ENCODE data around the gene ATE1.
A peak's percentile ranks its signal among the peaks of the same experiment; 100 is the strongest.
"Not testable (repeated sequence)": the region's sequence is repeated elsewhere in the genome, so short reads cannot be mapped to it uniquely, and the experiment has no call there.

ATE1 gene

DNA sequence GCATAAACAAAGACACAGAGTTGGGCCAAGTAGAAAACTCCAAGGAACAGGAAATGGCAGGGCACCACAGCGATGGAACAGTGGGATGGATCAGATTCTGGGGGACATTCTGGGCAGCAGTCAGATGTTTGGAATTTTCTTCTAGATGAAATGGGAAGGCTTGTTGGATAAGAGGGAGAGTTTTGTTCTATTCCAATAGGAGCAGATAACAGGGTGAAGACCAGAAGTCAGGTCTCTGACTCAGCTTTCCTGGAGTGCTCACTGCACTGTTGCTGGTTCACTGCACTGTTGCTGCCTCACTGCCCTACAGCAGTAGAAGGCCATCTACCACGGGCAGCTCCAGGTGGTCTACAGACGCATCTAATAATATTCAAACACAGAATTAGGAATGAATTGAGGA, 135.6 kb downstream of the ATE1 start:
- peak; percentile 36 for DNase-seq (ENCODE audit: low read depth, low spot score)

DNA sequence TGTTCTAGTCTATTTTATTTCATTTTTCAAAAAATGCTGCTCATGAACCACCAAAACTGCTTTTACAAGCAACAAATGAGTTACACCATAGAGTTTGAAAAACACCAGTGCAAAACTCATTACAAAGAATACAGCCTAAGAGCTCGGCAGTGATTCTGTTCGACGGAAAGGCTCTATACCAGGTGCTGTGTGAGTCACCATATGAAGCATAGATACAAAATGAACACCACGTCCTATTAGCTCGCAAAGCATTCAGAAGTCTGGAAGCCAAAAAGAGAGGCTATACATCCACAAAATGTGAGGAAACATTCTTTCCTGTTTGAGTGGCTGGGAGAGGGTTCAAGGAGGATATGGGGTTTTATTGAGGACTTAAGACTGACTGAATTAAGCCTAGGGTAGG, 136.1 kb downstream of the ATE1 start:
- DNase-seq (ENCODE audit: low read depth, low spot score) = no peak

DNA sequence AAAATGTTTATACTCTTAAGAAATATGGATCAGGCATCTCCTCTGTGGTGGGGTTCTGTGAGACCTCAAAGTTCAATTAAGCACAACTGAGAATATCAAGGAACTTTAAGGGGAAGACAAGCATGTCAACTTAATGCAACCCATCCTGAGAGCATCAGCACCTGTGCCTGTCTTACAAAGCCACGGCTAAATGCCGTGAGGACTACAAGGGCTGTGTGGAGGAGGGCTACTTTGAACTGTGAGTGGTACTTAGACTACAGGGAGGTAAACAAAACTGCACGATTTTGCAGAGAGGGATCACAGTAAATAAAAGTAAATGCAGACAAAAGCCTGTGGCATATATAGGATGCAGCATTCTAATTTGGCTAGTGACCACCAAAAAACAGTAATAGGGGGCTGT, 139.1 kb downstream of the ATE1 start:
- no peak for DNase-seq (ENCODE audit: low read depth, low spot score)

DNA sequence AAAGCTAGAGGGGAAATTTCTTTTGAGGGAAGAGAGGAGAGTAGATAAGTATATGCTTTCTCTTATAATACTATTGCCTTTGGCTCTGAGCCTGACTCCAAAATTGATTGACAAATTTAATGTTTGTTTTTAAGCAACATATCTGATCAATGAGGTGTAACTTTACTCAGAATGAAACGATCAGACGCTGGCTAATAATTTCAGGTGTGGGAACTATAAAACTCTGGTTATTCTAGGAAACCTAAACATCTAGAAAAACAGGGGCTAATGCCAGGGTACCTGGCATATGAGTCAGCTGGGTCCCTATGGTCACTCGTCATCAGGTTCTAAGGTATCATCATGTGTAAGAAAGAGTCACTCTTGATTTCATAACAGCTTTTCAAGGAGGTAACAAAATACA, 139.7 kb downstream of the ATE1 start:
- DNase-seq (ENCODE audit: low read depth, low spot score) = no peak

DNA sequence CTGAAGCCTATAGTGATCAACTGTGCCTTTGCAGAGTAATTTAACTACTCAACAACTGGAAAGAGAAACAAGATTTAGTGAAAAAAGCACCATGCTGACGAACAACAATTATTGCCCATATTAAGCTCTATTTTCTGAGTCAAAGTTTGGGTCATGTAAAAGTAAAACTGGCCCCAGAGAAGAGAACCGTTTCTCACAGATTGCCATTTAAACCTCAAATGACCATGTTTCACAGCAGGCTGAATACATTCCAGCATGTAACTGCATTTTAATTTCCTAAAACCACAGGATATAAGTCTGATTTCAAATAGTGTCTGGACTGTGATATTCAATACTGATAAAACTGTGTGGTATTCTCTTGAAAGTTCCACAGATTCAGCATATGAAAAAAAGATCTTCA, 140.7 kb downstream of the ATE1 start:
- no peak for DNase-seq (ENCODE audit: low read depth, low spot score)

DNA sequence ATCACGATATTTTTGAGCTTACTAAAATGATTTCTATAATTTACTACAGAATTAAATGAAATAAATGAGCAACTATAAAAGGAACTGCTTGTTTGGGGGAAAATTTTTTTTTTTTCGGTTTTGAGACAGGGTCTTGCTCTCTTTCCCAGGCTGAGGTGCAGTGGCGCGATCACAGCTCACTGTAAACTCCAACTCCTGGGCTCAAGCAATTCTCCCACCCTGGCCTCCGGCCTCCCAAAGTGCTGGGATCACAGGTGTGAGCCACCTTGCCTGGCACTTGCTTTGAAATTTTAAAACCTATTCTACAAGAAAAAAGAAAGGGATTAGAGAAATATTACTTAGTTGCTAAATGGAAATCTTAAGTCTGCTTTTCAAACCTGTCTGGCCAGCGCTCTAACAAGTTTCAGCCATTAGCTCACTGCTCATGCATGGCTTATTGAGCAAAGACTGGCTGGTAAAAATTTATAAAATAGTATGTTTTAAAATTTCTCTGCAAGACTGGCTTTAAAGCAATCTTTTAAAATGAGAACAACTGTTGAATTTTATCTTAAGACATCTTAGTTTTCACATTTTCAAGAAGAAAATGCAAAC, 144.0 kb downstream of the ATE1 start:
- DNase-seq (ENCODE audit: low read depth, low spot score) = no peak

DNA sequence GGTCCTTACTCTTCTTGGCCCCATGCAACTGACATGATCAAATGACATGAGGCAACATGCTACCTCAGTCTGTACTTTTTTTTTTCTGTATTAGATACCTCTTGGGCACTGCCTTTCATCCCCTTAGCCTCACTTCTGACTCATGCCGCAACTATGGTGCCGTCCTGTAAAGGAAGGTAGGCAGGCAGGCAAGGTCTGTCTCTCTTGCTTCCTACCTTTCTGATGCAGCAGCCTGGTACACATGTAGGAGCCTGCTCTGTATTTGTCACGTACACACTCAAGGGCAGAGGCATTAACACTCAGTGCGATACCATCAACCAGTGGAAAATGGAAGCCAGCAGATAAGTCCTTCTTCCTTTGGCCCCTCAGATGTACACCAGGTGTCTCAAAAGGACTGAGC, 146.7 kb downstream of the ATE1 start:
- DNase-seq (ENCODE audit: low read depth, low spot score) = no peak

DNA sequence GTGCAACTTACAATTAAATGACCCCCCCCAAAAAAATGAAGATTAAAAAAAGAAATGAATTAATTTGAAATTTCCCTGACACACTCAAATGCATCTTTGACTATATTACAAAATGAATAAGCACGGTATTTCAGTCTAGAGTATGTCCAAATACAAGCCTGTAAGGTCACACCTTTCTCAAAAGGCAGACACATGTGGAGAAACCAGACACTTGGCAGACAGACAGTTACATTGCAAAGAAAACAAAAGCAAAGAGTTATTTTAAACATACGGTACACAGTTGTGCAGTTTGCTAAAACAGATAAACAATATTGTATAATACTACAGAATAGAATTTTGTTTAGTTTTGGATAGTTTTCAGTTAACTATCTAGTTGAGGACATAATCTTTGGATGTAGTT, 153.0 kb downstream of the ATE1 start:
- no peak for DNase-seq (ENCODE audit: low read depth, low spot score)

DNA sequence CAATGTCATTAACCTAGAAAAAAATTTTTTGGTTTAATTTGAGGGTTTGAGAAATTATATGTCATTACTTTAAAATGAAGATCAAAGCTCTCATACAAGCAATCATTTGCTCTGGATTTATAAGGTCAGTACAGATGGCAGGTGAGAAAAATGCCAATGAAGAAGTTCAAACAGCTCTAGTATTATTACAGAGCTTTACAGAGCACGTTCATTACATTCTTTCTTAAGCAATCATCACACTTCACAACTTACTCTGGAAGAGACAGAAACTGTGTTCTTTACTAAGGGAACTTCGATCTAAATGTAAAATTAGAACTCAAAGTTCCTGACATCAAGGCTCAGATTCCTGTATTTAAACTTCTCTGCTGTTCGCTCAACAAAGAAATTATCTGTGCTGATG, 153.4 kb downstream of the ATE1 start:
- DNase-seq (ENCODE audit: low read depth, low spot score) = no peak

DNA sequence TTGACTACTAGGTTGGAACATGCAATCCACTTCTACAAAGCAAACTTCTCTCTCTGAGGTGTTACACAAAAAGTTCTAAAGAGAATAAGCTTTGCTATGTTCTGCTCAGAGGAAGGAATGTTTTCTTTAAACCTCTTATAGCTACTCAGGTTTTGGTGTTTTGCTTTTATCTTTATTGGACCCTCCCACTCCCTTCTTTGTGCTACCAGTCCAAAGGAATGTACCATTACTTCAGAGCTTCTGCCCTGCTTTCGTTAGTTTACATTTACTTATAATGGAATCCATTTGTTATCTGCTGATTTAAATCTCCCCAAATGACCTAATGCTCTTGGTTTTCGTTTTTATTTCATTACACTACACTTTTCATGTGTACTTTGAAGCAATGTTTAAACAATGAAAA, 154.9 kb downstream of the ATE1 start:
- no peak for DNase-seq (ENCODE audit: low read depth, low spot score)

DNA sequence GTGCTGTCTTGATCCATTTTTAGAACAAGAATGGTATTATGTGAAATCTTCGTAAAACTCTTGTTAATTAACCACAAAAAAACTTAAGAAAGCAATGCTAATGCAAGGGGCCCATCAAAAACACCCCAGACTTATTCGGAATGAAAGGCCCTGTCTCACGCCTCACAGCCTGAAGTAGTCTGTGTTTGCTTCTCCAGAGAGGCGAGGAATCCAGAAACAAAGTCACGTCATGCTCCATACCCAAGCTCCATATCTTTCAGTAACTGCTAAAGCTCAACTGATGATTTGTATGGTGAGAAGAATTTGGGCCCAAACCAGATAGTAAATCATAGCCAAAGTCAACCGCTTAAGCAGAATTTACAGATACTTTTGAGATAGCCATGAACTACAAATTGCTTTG, 155.4 kb downstream of the ATE1 start:
- DNase-seq (ENCODE audit: low read depth, low spot score) = peak; percentile 18

DNA sequence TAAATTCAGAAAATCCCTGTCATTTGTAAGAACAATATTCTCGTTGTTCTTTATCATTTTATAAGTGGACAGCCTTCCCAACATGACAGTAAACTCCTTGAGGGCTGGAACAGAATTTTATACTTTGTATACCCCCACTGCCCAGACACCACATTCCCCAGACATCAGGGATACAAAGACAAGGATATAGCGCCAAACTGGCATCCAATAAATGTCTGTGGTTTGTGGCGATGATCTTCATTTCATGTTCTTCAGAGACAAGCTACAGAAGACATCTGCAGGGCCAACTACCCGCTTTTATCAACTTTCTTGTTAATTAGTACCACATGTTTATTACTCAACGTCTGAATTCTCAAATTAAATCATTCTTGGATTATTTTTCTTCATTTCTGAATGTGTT, 155.9 kb downstream of the ATE1 start:
- no peak for DNase-seq (ENCODE audit: low read depth, low spot score)

DNA sequence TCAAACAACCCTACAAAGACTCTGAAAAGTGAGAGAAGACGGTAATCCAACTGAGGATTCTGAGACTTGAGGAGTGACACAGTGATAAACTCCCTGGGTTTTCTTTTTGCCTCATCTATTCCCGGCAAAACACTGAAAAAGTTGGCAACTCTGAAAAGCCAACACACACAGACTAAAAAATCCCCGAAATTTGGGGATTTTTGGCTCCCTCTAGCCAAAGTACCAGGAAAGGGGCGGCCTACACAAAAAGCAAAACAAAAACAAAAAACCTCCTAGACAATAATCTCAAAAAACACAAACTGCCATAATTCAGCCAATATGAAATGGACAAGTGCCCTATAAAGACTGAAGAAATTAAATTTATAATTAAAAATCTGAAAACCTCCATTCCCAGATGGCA, 161.4 kb downstream of the ATE1 start:
- DNase-seq (ENCODE audit: low read depth, low spot score) = no peak

DNA sequence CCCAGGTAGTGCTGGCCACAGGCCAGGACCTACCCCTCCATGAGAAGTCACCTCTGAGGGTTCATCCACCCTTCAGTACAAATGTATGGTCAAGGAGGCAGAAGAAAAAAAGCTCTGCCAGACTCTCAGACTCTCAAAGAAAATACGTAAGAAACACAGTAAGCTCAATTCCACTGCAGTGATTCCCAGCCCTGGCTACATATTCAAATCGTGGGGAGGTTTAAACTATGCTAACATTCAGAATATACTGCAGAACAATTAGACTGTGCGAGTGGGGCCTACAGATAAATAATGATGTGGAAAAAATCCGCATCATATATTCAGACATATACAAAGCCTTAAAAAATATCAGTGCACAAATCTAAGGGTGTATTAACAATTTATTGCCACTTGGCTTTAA, 162.6 kb downstream of the ATE1 start:
- no peak for DNase-seq (ENCODE audit: low read depth, low spot score)

DNA sequence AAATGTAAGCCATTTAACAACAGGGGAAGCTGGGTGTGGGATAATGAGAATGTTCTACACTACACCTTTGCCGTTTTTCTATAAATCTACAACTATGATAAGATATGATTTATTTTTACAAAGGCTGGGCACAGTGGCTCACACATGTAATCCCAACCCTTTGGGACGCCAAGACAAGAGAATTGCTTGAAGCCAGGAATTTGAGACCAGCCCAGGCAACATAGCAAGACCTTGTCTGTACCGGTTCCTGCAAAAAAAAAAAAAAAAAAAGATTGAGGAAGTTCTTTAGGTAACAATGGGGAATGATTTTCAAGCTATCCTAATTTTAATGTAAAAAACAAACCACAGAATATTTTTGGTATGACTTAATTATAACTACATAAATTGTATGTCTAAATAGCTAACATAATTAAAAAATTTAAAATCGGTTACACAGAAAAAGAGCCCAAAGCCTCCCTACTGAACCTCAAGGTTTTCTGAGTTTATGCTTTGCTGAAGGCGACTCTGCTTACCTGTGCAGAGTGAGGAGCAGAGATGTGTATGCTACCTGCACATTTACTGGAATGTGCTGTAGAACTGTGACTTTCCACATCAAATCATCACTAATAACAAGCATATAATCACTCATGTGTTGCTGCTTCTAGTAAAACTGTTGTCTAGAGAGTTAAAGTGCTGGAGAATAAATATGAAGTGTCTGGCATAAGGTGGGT, 163.4 kb downstream of the ATE1 start:
- no peak for DNase-seq (ENCODE audit: low read depth, low spot score)

DNA sequence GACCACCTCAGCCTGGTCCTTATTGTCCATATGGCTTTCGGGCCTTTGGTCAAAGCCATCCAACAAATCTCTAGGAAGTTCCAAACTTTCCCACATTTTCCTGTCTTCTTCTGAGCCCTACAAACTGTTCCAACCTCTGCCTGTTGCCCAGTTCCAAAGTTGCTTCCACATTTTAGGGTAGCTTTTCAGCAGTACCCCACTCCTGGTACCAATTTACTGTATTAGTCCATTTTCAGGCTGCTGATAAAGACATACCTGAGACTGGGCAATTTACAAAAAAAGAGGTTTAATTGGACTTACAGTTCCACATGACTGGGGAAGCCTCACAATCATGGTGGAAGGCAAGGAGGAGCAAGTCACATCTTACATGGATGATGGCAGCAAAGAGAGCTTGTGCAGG, 170.6 kb downstream of the ATE1 start:
- not testable (repeated sequence) for DNase-seq (ENCODE audit: low read depth, low spot score)

DNA sequence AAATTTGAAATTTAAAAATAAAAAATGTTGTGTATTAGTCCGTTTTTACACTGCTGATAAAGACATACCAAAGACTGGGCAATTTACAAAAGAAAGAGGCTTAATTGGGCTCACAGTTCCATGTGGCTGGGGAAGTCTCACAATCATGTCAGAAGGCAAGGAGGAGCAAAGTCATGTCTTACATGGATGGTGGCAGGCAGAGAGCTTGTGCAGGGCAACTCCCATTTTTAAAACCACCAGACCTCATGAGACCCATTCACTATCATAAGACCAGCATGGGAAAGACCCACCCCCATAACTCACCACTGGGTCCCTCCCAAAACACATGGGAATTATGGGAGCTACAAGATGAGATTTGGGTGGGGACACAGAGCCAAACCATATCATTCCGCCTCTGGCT, 172.3 kb downstream of the ATE1 start:
- not testable (repeated sequence) for DNase-seq (ENCODE audit: low read depth, low spot score)

DNA sequence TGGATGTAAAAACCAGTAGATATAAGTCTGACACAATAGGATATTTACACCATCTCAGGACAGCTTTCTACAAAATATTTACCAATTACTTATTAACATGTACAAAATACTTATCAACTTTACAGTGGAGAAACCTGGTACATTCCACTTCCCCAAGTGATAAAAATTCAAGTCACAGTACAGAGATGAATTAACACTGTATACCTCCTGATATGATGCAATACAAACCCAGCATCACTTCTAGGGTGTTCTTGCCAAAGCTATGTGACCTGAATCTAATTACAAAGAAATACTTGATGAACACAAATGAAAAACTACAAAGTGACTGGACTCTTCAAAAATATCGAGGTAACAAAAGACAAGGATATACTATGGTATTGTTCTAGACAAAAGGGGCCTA, 173.2 kb downstream of the ATE1 start:
- no peak for DNase-seq (ENCODE audit: low read depth, low spot score)

DNA sequence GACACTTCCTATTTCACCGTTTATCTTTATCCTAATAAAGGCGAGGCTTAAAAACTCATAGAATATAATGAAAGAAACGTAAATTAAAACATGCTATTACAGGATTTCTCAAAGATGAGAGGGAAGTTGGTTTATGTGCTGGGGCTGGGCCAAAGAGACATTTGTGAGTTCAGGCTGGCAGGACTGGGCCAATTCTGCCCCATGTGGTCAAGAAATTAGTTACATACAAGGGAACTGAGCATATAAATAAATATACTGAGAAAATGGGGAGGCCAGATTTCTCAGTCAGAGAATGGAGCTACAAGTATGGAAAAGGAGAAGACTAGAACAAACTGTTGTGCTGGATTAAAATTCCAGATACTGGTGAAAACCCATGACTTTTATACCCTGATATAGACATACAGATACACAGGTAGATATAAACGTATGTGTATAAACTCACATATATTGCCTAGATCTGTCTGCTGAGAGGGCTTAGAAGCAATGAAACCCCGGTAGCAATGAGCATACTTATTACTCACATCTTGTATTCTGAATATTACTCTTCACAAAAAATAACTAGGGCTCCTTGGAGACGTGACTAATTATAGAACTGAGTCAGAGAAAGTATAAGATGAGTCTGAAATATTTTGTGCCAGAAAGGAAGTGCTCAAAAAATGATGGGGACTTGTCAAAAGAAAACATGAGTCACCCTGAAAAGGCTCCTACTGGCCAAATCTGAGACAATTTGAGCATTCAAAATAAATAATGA, 173.9 kb downstream of the ATE1 start:
- DNase-seq (ENCODE audit: low read depth, low spot score) = no peak

DNA sequence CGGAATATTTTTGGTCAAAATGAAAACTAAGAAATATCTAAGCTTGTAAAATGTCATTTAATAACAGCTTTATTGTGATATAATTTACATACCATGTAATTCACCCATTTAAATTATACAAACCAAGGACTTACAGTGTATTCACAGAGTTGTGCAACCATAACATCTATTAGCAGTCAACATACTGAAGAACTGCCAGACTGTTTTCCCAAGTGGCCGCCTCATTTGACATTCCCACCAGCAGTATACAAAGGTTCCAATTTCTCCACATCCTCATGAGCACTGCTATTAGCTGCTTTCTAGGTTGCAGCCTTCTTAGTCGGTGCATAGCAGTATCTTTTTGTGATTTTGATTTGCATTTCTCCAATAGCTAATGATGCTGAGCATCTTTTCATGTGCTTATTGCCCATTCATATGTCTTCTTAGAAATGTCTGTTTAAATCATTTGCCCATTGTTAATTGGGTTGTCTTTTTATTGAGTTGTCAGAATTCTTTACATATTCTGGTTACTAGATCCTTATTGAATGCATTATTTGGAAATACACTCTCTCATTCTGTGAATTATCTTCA, 176.6 kb downstream of the ATE1 start:
- no peak for DNase-seq (ENCODE audit: low read depth, low spot score)

DNA sequence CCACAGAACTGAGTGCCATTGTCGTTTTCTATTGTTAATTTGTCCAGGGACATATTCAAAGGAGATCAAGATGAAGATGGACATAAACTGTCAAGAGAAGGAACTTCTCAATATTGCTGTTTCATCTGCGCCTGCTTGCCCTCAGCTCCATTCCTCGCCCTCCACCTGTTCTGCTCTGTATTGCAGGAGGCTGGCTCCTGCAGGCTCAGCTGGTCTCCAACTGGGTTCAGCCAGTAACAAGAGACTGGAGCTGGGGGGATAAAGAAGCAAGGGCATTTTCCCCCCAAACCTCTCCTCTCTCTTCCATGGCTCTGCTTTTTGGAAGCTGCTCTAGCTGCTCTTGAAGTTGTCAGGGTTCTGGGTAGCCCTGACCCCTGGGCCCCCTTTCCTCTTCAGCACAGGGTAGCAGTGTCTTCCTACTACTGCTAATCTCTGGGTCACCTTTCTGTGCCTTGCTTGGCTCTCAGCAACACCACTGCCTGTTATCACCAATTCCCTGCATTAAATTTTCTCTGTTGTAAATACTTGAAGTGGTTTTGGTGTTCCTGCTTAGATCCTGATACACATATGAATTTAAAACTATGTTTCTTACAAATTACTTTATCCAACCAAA, 180.6 kb downstream of the ATE1 start:
- DNase-seq (ENCODE audit: low read depth, low spot score) = no peak

DNA sequence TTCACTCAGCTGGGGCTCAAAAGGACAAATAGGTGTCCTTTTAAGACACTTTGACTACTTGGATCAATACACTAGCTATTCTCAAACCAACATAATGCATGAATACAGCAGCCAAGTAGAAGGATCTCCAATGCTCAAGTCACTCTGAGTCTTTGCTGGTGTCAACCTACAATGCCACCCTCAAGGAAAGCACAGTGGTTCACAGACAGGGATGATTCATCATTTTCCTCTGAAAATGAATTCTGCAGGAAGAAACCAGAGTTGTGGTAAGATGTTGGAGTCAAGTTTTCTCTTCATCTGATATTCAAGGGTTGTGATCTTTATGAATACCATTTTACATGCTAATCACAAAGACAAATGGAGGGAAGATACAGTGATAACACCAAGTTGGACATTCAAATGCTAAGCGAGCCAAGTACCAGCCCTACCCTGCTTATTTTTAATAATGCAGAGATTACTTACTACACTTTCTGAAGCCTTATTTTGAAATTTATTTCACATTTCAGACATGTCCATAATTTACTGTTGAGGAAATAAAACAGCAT, 186.5 kb downstream of the ATE1 start:
- DNase-seq (ENCODE audit: low read depth, low spot score) = no peak
